Right atrium auricular region (tissue), 2 donors: ENCODE measurements around the gene FRMD8. TPM values are rescaled to one million over a fixed set of nuclear protein-coding genes. Genes with fewer than 3 reads are reported as not detected.
A peak's percentile ranks its signal among the peaks of the same experiment; 100 is the strongest.

ENCODE experiments used
- DNase-seq: peaks from one replicate; pipeline ENCODE4 v3.0.0-alpha.2; 2019; ENCODE audit warnings: low spot score
- H3K27ac ChIP-seq, 2 donors: fragments of 200-600 bp; sonication (generic); 1 replicate in 1 of 2; 2 replicates in 1 of 2; pipeline ENCODE4 v1.5.1; 2016 to 2019
- H3K27me3 ChIP-seq, 2 donors: fragments of 200-600 bp; sonication (generic); one replicate each; pipeline versions ENCODE4 v1.5.1 to v1.6.0; 2017 to 2019
- H3K36me3 ChIP-seq: fragments of 200-600 bp; sonication (generic); one replicate; pipeline ENCODE4 v1.5.1; 2016
- H3K4me1 ChIP-seq, 2 donors: fragments of 200-600 bp; sonication (generic); one replicate each; pipeline versions ENCODE4 v1.5.1 to v1.6.0; 2017 to 2019
- H3K4me3 ChIP-seq, 2 donors: fragments of 200-600 bp; sonication (generic); 1 replicate in 1 of 2; 2 replicates in 1 of 2; pipeline ENCODE4 v1.5.1; 2017 to 2019; ENCODE audit warnings: mild to moderate bottlenecking in 1 of 2, moderate library complexity in 1 of 2
- H3K9me3 ChIP-seq, 2 donors: fragments of 200-600 bp; sonication (generic); one replicate each; pipeline ENCODE4 v1.5.1; 2019
- total RNA-seq, 2 donors: library from RNA; depleted of rRNA; stranded (reverse); fragments of >200 nt; gene quantifications; one replicate each; pipeline ENCODE4 v1.1.0, GENCODE V29; 2016
- TF ChIP-seq, protein P1 (sequence below), 2 donors: fragments of 200-600 bp; sonication (generic); IDR thresholded peaks; one replicate each; pipeline ENCODE4 v1.5.1; 2019; ENCODE audit warnings: antibody characterized with exemption in 2 of 2

FRMD8 gene
- total RNA-seq, 2 donors from 2014 or later = 10.2 to 23.8 TPM

DNA sequence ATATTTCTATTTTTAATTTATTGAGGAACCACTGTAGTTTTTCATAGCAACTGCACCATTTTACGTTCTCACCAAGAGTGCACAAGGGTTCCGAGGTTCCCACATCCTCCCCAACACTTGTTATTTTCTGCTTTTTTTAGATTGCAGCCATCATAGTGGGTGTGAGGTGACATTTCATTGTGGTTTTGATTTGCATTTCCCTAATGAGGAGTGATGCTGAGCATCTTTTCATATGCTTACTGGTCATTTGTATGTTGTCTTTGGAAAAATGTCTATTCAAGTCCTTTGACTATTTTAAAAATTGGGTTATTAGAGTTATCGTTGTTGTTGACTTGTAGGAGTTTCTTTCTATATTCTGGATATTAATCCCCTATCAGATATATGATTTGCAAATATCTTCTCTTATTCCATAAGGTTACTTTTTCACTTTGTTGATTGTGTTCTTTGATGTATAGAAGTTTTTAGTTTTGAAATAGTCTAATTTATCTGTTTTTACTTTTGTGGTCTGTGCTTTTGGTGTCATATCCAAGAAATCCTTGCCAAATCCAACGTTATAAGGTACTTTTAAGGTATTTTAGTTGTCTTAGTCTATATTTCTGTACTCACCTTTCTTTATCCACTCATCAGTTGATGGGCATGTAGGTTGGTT lies 45.1 kb downstream of the FRMD8 start:
- Histone ChIP-seq H3K9me3 (no peaks in the 10 kb centered on the region), H3K27me3 (no peaks in the 10 kb centered on the region), H3K4me3 (peak overlapping the region in 1 of 2 donors; percentile 95), H3K27ac (peak overlapping the region; percentile 99), H3K4me1 (peaks cover 0 to 93% of the 10 kb centered on the region in 2 donors), H3K36me3 (peaks cover 78% of the 10 kb centered on the region)
- TF ChIP-seq, protein P1, sequence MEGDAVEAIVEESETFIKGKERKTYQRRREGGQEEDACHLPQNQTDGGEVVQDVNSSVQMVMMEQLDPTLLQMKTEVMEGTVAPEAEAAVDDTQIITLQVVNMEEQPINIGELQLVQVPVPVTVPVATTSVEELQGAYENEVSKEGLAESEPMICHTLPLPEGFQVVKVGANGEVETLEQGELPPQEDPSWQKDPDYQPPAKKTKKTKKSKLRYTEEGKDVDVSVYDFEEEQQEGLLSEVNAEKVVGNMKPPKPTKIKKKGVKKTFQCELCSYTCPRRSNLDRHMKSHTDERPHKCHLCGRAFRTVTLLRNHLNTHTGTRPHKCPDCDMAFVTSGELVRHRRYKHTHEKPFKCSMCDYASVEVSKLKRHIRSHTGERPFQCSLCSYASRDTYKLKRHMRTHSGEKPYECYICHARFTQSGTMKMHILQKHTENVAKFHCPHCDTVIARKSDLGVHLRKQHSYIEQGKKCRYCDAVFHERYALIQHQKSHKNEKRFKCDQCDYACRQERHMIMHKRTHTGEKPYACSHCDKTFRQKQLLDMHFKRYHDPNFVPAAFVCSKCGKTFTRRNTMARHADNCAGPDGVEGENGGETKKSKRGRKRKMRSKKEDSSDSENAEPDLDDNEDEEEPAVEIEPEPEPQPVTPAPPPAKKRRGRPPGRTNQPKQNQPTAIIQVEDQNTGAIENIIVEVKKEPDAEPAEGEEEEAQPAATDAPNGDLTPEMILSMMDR (IDR thresholded peaks at IDR 0.05) = no peak
- peak; percentile 44 for DNase-seq

- Histone ChIP-seq H3K36me3 (peaks cover 77% of the 10 kb centered on the region), H3K4me3 (peak overlapping the region in 1 of 2 donors; percentile 1), H3K9me3 (no peaks in the 10 kb centered on the region), H3K27ac (peak overlapping the region; percentile 99), H3K27me3 (no peaks in the 10 kb centered on the region), H3K4me1 (peaks cover 0 to 90% of the 10 kb centered on the region in 2 donors)
- TF ChIP-seq, protein P1 (IDR thresholded peaks at IDR 0.05) = no peak
- no peak for DNase-seq
Measured at GRCh38 chr11:65432100-65432650, 45.7 kb downstream of the FRMD8 start.

GRCh38 chr11:65432686-65433582 lies 46.5 kb downstream of the FRMD8 start:
- Histone ChIP-seq H3K9me3 (no peaks in the 10 kb centered on the region), H3K27me3 (no peaks in the 10 kb centered on the region), H3K4me3 (no peak overlapping the region), H3K4me1 (peaks cover 0 to 90% of the 10 kb centered on the region in 2 donors), H3K36me3 (peaks cover 77% of the 10 kb centered on the region), H3K27ac (peak overlapping the region; percentile 68 to 99)
- TF ChIP-seq, protein P1 (IDR thresholded peaks at IDR 0.05) = no peak
- DNase-seq = no peak

DNA sequence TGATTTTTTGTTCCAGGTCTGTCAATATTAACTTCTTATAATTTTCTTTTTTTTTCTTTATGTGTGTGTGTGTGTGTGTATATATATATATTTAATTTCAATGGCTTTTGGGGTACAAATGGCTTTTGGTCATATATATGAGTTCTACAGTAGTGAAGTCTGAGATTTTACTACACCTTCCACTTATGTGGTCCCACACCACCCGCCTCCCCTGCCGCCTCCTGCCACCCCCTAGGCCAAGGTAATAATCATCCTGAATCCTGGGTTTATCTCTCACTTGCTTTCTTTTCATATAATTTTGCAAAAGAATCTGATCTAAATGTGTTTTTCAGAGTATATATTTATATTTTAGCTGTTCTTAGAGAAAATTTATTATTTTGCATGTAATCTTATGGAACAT lies 47.2 kb downstream of the FRMD8 start:
- H3K4me3 ChIP-seq = no peak overlapping the region
- peak overlapping the region; percentile 68 to 99 for H3K27ac ChIP-seq
- TF ChIP-seq, protein P1 (IDR thresholded peaks at IDR 0.05) = no peak
- peaks cover 0 to 88% of the 10 kb centered on the region in 2 donors for H3K4me1 ChIP-seq
- H3K27me3 ChIP-seq = no peaks in the 10 kb centered on the region
- DNase-seq = peak; percentile 46
- no peaks in the 10 kb centered on the region for H3K9me3 ChIP-seq
- peaks cover 79% of the 10 kb centered on the region for H3K36me3 ChIP-seq

DNA sequence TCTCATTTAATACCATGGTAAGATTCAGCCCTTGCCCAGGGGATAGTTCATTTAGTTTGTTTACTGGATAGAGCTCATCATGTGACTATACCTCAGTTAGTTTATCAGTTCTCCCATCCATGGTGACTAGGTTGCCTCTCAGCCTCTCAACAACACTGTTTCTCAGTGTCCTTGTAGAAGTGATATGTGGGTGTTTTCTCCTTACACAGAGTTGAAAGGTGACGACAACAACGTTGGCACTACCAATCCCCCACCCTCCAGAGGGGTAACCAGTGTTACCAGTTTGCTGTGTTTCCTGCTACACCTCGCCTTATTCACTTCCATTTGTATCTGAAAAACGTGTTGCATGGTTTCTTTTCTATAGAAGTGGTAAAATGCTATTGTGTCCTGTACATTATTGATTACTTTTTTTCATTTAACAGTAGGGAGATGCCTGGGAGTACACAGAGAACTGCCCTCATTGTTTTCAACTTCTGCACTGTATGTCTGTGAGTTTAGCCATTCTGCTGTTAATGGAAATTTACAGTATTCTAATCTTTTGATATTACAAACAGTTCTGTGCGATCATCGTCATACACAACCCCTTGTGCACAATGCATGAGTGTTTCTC lies 47.7 kb downstream of the FRMD8 start:
- peak; percentile 53 for DNase-seq
- H3K4me3 ChIP-seq = peak overlapping the region in 1 of 2 donors; percentile 8
- H3K27ac ChIP-seq = peak overlapping the region; percentile 68 to 99
- H3K27me3 ChIP-seq = no peaks in the 10 kb centered on the region
- TF ChIP-seq, protein P1 (IDR thresholded peaks at IDR 0.05) = no peak
- peaks cover 84% of the 10 kb centered on the region for H3K36me3 ChIP-seq
- no peaks in the 10 kb centered on the region for H3K9me3 ChIP-seq
- peaks cover 0 to 89% of the 10 kb centered on the region in 2 donors for H3K4me1 ChIP-seq
